Measurements from ENCODE around the gene FAM53B. TPM values are rescaled to one million over a fixed set of nuclear protein-coding genes. Genes with fewer than 3 reads are reported as not detected.
A peak's percentile ranks its signal among the peaks of the same experiment; 100 is the strongest.

Gene FAM53B
- total and polyA plus RNA-seq, 2 experiments from 2014 or later = 2.1 to 10.1 TPM

- TF ChIP-seq EZH2 (IDR thresholded peaks at IDR 0.05; ENCODE audit: insufficient read depth, poor library complexity, severe bottlenecking) (no peak), EZH2phosphoT487 (IDR thresholded peaks at IDR 0.05; ENCODE audit: insufficient read depth, low read depth) (no peak)
- peak overlapping the region; percentile 72 for H3K27ac ChIP-seq
- H3K9me3 ChIP-seq (ENCODE audit: low read depth) = no peaks in the 10 kb centered on the region
- H3F3A ChIP-seq (ENCODE audit: insufficient read depth) = peaks cover 46% of the 10 kb centered on the region
- in situ Hi-C loops (cut with MboI) = loop anchor here (10.0 kb wide), 1 partner anchor 211 kb away; no protein-coding TSS in a partner anchor
- peak; percentile 66 for DNase-seq
- no peaks in the 10 kb centered on the region for H4K20me1 ChIP-seq (ENCODE audit: insufficient read depth)
- H3K36me3 ChIP-seq (ENCODE audit: low read depth) = peaks cover 12% of the 10 kb centered on the region; the same call in 1 of the 2 replicates
- no peak overlapping the region for H3K4me3 ChIP-seq
- peak overlapping the region; percentile 78 for H3K9ac ChIP-seq
- H3K4me1 ChIP-seq (ENCODE audit: insufficient read depth) = peaks cover 32% of the 10 kb centered on the region
- H3K9me2 ChIP-seq (ENCODE audit: insufficient read depth) = no peaks in the 10 kb centered on the region
- WGBS, 2 experiments (ENCODE audit: low coverage in 1 of 2, low lambda C conversion rate in 2 of 2, missing lambda C conversion rate in 2 of 2) = 17 to 18% methylated on average over 3 of the region's 3 CpGs
- no peaks in the 10 kb centered on the region for H3K27me3 ChIP-seq (replicated peaks; ENCODE audit: insufficient read depth)
- H3K79me2 ChIP-seq (ENCODE audit: insufficient read depth) = peaks cover 11% of the 10 kb centered on the region; the same call in 1 of the 2 replicates
- no peak overlapping the region for H2AFZ ChIP-seq
- H3K4me2 ChIP-seq (ENCODE audit: unreplicated experiment) = peak overlapping the region; percentile 46
Measured at GRCh38 chr10:124745673-124746072, 1.5 kb upstream of the FAM53B start.

GRCh38 chr10:124745252-124745651, 1.1 kb upstream of the FAM53B start:
- peak overlapping the region; percentile 72 for H3K27ac ChIP-seq

GRCh38 chr10:124743191-124744101, 732 bp downstream of the FAM53B start:
- peaks cover 28% of the 10 kb centered on the region for H3K79me2 ChIP-seq (ENCODE audit: insufficient read depth)
- peak overlapping the region; percentile 70 for H2AFZ ChIP-seq
- no peaks in the 10 kb centered on the region for H3K9me2 ChIP-seq (ENCODE audit: insufficient read depth)
- WGBS, 2 experiments (ENCODE audit: low coverage in 1 of 2, low lambda C conversion rate in 2 of 2, missing lambda C conversion rate in 2 of 2) = 0 to 1% methylated on average over 47 to 77 of the region's 101 CpGs
- H3K4me1 ChIP-seq (ENCODE audit: insufficient read depth) = peaks cover 42% of the 10 kb centered on the region
- peak overlapping the region; percentile 35; the same call in 1 of the 2 replicates for H3K27ac ChIP-seq
- peak; percentile 69 for DNase-seq
- H3K36me3 ChIP-seq (ENCODE audit: low read depth) = peaks cover 12% of the 10 kb centered on the region; the same call in 1 of the 2 replicates
- H4K20me1 ChIP-seq (ENCODE audit: insufficient read depth) = no peaks in the 10 kb centered on the region
- H3K27me3 ChIP-seq (replicated peaks; ENCODE audit: insufficient read depth) = no peaks in the 10 kb centered on the region
- peak overlapping the region; percentile 87 for H3K4me3 ChIP-seq
- in situ Hi-C loops (cut with MboI) = loop anchor here (10.0 kb wide), 1 partner anchor 209 kb away; no protein-coding TSS in a partner anchor
- H3K9me3 ChIP-seq (ENCODE audit: low read depth) = no peaks in the 10 kb centered on the region
- H3K9ac ChIP-seq = peak overlapping the region; percentile 80
- TF ChIP-seq EZH2phosphoT487 (IDR thresholded peaks at IDR 0.05; ENCODE audit: insufficient read depth, low read depth) = no peak
- no peak for TF ChIP-seq EZH2 (IDR thresholded peaks at IDR 0.05; ENCODE audit: insufficient read depth, poor library complexity, severe bottlenecking)
- peaks cover 57% of the 10 kb centered on the region for H3F3A ChIP-seq (ENCODE audit: insufficient read depth)
- H3K4me2 ChIP-seq (ENCODE audit: unreplicated experiment) = peak overlapping the region; percentile 90

More at GRCh38 chr10:124745252-124745651, 1.1 kb upstream of the FAM53B start:
- Histone ChIP-seq H3K4me1 (ENCODE audit: insufficient read depth) (peaks cover 37% of the 10 kb centered on the region), H3K4me3 (no peak overlapping the region), H3K9me3 (ENCODE audit: low read depth) (no peaks in the 10 kb centered on the region), H3K9ac (peak overlapping the region; percentile 78), H2AFZ (no peak overlapping the region), H3K36me3 (ENCODE audit: low read depth) (peaks cover 12% of the 10 kb centered on the region; the same call in 1 of the 2 replicates), H3F3A (ENCODE audit: insufficient read depth) (peaks cover 50% of the 10 kb centered on the region), H4K20me1 (ENCODE audit: insufficient read depth) (no peaks in the 10 kb centered on the region), H3K79me2 (ENCODE audit: insufficient read depth) (peaks cover 11% of the 10 kb centered on the region; the same call in 1 of the 2 replicates), H3K27me3 (replicated peaks; ENCODE audit: insufficient read depth) (no peaks in the 10 kb centered on the region), H3K9me2 (ENCODE audit: insufficient read depth) (no peaks in the 10 kb centered on the region), H3K4me2 (ENCODE audit: unreplicated experiment) (peak overlapping the region; percentile 70)
- TF ChIP-seq EZH2 (IDR thresholded peaks at IDR 0.05; ENCODE audit: insufficient read depth, poor library complexity, severe bottlenecking) = no peak
- no peak for TF ChIP-seq EZH2phosphoT487 (IDR thresholded peaks at IDR 0.05; ENCODE audit: insufficient read depth, low read depth)
- DNase-seq = no peak
- in situ Hi-C loops (cut with MboI) = loop anchor here (10.0 kb wide), 1 partner anchor 210 kb away; no protein-coding TSS in a partner anchor
- 69 to 72% methylated on average over 4 of the region's 4 CpGs for WGBS, 2 experiments (ENCODE audit: low coverage in 1 of 2, low lambda C conversion rate in 2 of 2, missing lambda C conversion rate in 2 of 2)

- in situ Hi-C loops (cut with MboI) = loop anchor here (10.0 kb wide), 1 partner anchor 208 kb away; no protein-coding TSS in a partner anchor
- Histone ChIP-seq H2AFZ (peak overlapping the region; percentile 70), H3K4me3 (peak overlapping the region; percentile 87), H3F3A (ENCODE audit: insufficient read depth) (peaks cover 57% of the 10 kb centered on the region), H3K36me3 (ENCODE audit: low read depth) (0 out of 2 replicates have a peak, but pooled peaks cover 4% of the 10 kb centered on the region), H3K27me3 (replicated peaks; ENCODE audit: insufficient read depth) (no peaks in the 10 kb centered on the region), H4K20me1 (ENCODE audit: insufficient read depth) (no peaks in the 10 kb centered on the region), H3K27ac (no peak overlapping the region), H3K9me2 (ENCODE audit: insufficient read depth) (no peaks in the 10 kb centered on the region), H3K4me2 (ENCODE audit: unreplicated experiment) (peak overlapping the region; percentile 90), H3K9me3 (ENCODE audit: low read depth) (no peaks in the 10 kb centered on the region), H3K9ac (peak overlapping the region; percentile 80), H3K79me2 (ENCODE audit: insufficient read depth) (peaks cover 37% of the 10 kb centered on the region), H3K4me1 (ENCODE audit: insufficient read depth) (peaks cover 42% of the 10 kb centered on the region)
- 4 to 5% methylated on average over 41 to 42 of the region's 42 CpGs for WGBS, 2 experiments (ENCODE audit: low coverage in 1 of 2, low lambda C conversion rate in 2 of 2, missing lambda C conversion rate in 2 of 2)
- TF ChIP-seq EZH2phosphoT487 (IDR thresholded peaks at IDR 0.05; ENCODE audit: insufficient read depth, low read depth) (no peak), EZH2 (IDR thresholded peaks at IDR 0.05; ENCODE audit: insufficient read depth, poor library complexity, severe bottlenecking) (no peak)
- peak; percentile 64 for DNase-seq
Measured at GRCh38 chr10:124742413-124743190, 1.6 kb downstream of the FAM53B start.
